ENCODE measurements around the gene UTP4.

DNA sequence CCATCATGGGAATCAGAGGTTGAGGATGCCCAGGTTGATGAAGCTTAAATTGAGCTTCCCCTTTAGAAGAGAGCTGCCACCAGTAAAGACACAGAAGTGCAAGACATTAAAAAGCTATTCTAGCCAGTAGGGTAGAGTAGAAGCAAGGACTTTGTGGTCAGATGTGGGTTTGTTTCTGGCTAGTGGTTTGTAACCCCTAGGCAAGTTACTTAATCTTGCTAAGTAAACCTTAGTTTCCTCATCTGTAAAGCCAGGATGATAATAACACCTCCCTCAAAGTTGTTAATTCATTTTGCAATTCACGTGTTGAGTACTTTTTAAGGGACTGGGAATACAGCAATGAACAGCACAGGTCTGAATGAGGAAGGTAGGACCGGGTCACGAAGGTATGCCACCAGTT lies 58.1 kb downstream of the UTP4 start:
- TF ChIP-seq, protein P1, sequence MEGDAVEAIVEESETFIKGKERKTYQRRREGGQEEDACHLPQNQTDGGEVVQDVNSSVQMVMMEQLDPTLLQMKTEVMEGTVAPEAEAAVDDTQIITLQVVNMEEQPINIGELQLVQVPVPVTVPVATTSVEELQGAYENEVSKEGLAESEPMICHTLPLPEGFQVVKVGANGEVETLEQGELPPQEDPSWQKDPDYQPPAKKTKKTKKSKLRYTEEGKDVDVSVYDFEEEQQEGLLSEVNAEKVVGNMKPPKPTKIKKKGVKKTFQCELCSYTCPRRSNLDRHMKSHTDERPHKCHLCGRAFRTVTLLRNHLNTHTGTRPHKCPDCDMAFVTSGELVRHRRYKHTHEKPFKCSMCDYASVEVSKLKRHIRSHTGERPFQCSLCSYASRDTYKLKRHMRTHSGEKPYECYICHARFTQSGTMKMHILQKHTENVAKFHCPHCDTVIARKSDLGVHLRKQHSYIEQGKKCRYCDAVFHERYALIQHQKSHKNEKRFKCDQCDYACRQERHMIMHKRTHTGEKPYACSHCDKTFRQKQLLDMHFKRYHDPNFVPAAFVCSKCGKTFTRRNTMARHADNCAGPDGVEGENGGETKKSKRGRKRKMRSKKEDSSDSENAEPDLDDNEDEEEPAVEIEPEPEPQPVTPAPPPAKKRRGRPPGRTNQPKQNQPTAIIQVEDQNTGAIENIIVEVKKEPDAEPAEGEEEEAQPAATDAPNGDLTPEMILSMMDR (conservative IDR thresholded peaks at IDR 0.05; ENCODE audit: low read length) = no peak
- TF ChIP-seq EZH2phosphoT487 (IDR thresholded peaks at IDR 0.05; ENCODE audit: borderline replicate concordance, low read depth, low read length) = no peak

Measured in OCI-LY7 (cell line).